SK-N-SH treated with all-trans-retinoic acid at 6 μM for 48 hours (cell line): ENCODE measurements around the gene PACC1.

Experiments
- BACH2 ChIP-seq: fragments of 250-450 bp; sonication (Bioruptor Pico); IDR thresholded peaks from 2 replicates; pipeline ENCODE4 v1.9.0; 2021; ENCODE audit warnings: mild to moderate bottlenecking, borderline replicate concordance
- CSDC2 ChIP-seq: fragments of 250-450 bp; sonication (Bioruptor Pico); IDR thresholded peaks from 2 replicates; pipeline ENCODE4 v1.5.0; 2020; ENCODE audit warnings: mild to moderate bottlenecking, moderate library complexity
- ESRRG ChIP-seq: fragments of 250-450 bp; sonication (Bioruptor Pico); IDR thresholded peaks from 2 replicates; pipeline ENCODE4 v1.6.1; 2021; ENCODE audit warnings: mild to moderate bottlenecking
- ISL1 ChIP-seq: fragments of 250-450 bp; sonication (Bioruptor Pico); IDR thresholded peaks from 2 replicates; pipeline ENCODE4 v2.1.2; 2022; ENCODE audit warnings: mild to moderate bottlenecking, moderate library complexity
- RARB ChIP-seq: fragments of 250-450 bp; sonication (Bioruptor Pico); IDR thresholded peaks from 2 replicates; pipeline ENCODE4 v1.8.0; 2021; ENCODE audit warnings: mild to moderate bottlenecking, moderate library complexity
- TCF4 ChIP-seq: fragments of 250-450 bp; sonication (Bioruptor Pico); IDR thresholded peaks from 2 replicates; pipeline ENCODE4 v1.8.0; 2021; ENCODE audit warnings: mild to moderate bottlenecking, moderate library complexity, borderline replicate concordance
- TOX ChIP-seq: fragments of 250-450 bp; sonication (Bioruptor Pico); IDR thresholded peaks from 2 replicates; pipeline ENCODE4 v1.8.0; 2021; ENCODE audit warnings: mild to moderate bottlenecking, moderate library complexity, borderline replicate concordance
- ZFP3 ChIP-seq: fragments of 250-450 bp; sonication (Bioruptor Pico); IDR thresholded peaks from 2 replicates; pipeline ENCODE4 v1.5.0; 2020; ENCODE audit warnings: mild to moderate bottlenecking, moderate library complexity
- ZNF70 ChIP-seq: fragments of 450-650 bp; formaldehyde crosslinking; IDR thresholded peaks from 2 replicates; pipeline ENCODE4 v1.5.0; 2020; ENCODE audit warnings: mild to moderate bottlenecking, moderate library complexity
- ZNF8 ChIP-seq: fragments of 450-650 bp; formaldehyde crosslinking; IDR thresholded peaks from 2 replicates; pipeline ENCODE4 v1.5.0; 2020; ENCODE audit warnings: mild to moderate bottlenecking, moderate library complexity
- TF ChIP-seq, protein P1 (sequence below): fragments of 250-450 bp; sonication (Bioruptor Pico); IDR thresholded peaks from 2 replicates; pipeline ENCODE4 v1.5.0; 2020; ENCODE audit warnings: mild to moderate bottlenecking, moderate library complexity
- TF ChIP-seq, protein P2 (sequence below): fragments of 250-450 bp; sonication (Bioruptor Pico); IDR thresholded peaks from 2 replicates; pipeline ENCODE4 v1.5.1; 2020; ENCODE audit warnings: low read depth, mild to moderate bottlenecking, moderate library complexity
- TF ChIP-seq, protein P3 (sequence below): fragments of 250-450 bp; sonication (Bioruptor Pico); IDR thresholded peaks from 2 replicates; pipeline ENCODE4 v1.8.0; 2020; ENCODE audit warnings: mild to moderate bottlenecking, moderate library complexity, borderline replicate concordance
- TF ChIP-seq, protein P4 (sequence below): fragments of 250-450 bp; sonication (Bioruptor Pico); IDR thresholded peaks from 2 replicates; pipeline ENCODE4 v1.8.0; 2021; ENCODE audit warnings: low read depth, mild to moderate bottlenecking, moderate library complexity, borderline replicate concordance

DNA sequence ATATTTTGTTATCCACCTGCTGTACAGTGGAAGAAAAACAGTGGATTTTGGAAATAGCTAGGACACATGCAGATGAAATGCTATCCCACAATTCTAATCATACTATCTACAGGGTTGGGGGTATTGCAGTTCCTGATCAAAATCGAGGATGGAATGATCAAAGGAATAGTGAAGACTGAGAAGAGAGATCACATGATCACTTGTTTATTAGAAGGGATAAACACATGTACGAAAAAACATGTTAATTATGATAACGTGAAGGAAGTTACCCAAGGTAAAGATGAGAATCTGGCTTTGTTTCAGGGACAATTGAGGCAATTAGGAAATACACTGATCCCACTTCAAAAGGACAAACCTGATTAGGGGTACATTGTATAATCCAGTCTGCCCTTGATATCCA lies 9.2 kb upstream of the PACC1 start:
- TF ChIP-seq BACH2 (CRISPR knock-in tag) (no peak), TCF4 (no peak), TOX (CRISPR knock-in tag) (no peak), RARB (CRISPR knock-in tag) (no peak), ZNF8 (CRISPR knock-in tag) (no peak), ZNF70 (CRISPR knock-in tag) (no peak), ZFP3 (CRISPR knock-in tag) (no peak), ESRRG (CRISPR knock-in tag) (no peak), CSDC2 (CRISPR knock-in tag) (no peak), ISL1 (CRISPR knock-in tag) (no peak)
- TF ChIP-seq, protein P1, sequence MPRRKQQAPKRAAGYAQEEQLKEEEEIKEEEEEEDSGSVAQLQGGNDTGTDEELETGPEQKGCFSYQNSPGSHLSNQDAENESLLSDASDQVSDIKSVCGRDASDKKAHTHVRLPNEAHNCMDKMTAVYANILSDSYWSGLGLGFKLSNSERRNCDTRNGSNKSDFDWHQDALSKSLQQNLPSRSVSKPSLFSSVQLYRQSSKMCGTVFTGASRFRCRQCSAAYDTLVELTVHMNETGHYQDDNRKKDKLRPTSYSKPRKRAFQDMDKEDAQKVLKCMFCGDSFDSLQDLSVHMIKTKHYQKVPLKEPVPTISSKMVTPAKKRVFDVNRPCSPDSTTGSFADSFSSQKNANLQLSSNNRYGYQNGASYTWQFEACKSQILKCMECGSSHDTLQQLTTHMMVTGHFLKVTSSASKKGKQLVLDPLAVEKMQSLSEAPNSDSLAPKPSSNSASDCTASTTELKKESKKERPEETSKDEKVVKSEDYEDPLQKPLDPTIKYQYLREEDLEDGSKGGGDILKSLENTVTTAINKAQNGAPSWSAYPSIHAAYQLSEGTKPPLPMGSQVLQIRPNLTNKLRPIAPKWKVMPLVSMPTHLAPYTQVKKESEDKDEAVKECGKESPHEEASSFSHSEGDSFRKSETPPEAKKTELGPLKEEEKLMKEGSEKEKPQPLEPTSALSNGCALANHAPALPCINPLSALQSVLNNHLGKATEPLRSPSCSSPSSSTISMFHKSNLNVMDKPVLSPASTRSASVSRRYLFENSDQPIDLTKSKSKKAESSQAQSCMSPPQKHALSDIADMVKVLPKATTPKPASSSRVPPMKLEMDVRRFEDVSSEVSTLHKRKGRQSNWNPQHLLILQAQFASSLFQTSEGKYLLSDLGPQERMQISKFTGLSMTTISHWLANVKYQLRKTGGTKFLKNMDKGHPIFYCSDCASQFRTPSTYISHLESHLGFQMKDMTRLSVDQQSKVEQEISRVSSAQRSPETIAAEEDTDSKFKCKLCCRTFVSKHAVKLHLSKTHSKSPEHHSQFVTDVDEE: no peak
- TF ChIP-seq, protein P2, sequence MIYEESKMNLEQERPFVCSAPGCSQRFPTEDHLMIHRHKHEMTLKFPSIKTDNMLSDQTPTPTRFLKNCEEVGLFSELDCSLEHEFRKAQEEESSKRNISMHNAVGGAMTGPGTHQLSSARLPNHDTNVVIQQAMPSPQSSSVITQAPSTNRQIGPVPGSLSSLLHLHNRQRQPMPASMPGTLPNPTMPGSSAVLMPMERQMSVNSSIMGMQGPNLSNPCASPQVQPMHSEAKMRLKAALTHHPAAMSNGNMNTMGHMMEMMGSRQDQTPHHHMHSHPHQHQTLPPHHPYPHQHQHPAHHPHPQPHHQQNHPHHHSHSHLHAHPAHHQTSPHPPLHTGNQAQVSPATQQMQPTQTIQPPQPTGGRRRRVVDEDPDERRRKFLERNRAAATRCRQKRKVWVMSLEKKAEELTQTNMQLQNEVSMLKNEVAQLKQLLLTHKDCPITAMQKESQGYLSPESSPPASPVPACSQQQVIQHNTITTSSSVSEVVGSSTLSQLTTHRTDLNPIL (CRISPR knock-in tag): no peak
- TF ChIP-seq, protein P3, sequence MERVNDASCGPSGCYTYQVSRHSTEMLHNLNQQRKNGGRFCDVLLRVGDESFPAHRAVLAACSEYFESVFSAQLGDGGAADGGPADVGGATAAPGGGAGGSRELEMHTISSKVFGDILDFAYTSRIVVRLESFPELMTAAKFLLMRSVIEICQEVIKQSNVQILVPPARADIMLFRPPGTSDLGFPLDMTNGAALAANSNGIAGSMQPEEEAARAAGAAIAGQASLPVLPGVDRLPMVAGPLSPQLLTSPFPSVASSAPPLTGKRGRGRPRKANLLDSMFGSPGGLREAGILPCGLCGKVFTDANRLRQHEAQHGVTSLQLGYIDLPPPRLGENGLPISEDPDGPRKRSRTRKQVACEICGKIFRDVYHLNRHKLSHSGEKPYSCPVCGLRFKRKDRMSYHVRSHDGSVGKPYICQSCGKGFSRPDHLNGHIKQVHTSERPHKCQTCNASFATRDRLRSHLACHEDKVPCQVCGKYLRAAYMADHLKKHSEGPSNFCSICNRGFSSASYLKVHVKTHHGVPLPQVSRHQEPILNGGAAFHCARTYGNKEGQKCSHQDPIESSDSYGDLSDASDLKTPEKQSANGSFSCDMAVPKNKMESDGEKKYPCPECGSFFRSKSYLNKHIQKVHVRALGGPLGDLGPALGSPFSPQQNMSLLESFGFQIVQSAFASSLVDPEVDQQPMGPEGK (CRISPR knock-in tag): no peak
- TF ChIP-seq, protein P4, sequence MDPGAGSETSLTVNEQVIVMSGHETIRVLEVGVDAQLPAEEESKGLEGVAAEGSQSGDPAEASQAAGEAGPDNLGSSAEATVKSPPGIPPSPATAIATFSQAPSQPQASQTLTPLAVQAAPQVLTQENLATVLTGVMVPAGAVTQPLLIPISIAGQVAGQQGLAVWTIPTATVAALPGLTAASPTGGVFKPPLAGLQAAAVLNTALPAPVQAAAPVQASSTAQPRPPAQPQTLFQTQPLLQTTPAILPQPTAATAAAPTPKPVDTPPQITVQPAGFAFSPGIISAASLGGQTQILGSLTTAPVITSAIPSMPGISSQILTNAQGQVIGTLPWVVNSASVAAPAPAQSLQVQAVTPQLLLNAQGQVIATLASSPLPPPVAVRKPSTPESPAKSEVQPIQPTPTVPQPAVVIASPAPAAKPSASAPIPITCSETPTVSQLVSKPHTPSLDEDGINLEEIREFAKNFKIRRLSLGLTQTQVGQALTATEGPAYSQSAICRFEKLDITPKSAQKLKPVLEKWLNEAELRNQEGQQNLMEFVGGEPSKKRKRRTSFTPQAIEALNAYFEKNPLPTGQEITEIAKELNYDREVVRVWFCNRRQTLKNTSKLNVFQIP: no peak
